Fibroblast of the aortic adventitia (primary cell): ENCODE data around the gene PTPN7. TPM values are rescaled to one million over a fixed set of nuclear protein-coding genes. Genes with fewer than 3 reads are reported as not detected.

ENCODE experiments used
- DNase-seq: peaks from one replicate; pipeline ENCODE4 v3.0.0-alpha.2; 2010; ENCODE audit warnings: low read depth
- H3K4me3 ChIP-seq: 2 replicates; pipeline ENCODE4 v1.5.1; 2011; ENCODE audit warnings: low read depth, mild to moderate bottlenecking, control low read depth, low read length, moderate library complexity
- total RNA-seq: library from RNA; depleted of rRNA; stranded (reverse); fragments of >200 nt; gene quantifications from 2 replicates; pipeline ENCODE4 v1.2.3, GENCODE V29; 2012; ENCODE audit warnings: low replicate concordance
- TF ChIP-seq, protein P1 (sequence below): IDR thresholded peaks from 2 replicates; pipeline ENCODE4 v1.5.1; 2011; ENCODE audit warnings: mild to moderate bottlenecking, low read length, control low read depth, inconsistent platforms; ENCODE audit not compliant: insufficient read depth

PTPN7 gene
- total RNA-seq, 1 donor = not detected

DNA sequence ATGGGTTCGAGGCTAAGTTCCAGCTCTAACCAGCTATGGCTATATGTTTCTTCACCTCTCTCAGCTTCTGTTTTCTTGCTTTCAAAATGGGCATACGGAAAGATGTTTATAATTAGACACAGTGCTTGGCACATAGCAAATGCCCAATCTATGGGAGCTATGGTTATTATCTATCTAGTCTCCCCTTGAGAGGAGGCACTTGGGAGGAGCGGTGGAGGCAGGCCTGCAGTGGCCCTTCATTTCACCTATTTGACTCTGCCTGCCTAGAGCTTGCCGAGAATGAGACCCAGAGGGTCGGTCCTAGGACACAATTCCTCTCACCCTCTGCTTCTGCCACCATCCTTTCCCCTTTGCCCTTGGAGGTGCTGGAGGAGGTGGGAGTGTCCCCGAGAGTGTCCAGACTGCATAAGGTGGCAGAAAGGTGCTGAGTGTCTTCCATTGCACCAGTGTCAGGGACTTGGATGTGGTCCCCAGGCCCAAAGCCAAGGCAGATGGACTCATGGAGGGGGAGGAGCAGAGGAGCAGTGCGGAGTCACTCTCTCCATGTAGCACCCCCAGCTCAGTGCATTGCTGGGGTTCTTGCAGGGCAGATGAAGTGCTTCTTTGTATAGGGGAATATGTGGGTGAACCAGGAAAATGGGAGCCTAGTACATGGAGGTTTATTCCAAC, 42.2 kb upstream of the PTPN7 start:
- TF ChIP-seq, protein P1, sequence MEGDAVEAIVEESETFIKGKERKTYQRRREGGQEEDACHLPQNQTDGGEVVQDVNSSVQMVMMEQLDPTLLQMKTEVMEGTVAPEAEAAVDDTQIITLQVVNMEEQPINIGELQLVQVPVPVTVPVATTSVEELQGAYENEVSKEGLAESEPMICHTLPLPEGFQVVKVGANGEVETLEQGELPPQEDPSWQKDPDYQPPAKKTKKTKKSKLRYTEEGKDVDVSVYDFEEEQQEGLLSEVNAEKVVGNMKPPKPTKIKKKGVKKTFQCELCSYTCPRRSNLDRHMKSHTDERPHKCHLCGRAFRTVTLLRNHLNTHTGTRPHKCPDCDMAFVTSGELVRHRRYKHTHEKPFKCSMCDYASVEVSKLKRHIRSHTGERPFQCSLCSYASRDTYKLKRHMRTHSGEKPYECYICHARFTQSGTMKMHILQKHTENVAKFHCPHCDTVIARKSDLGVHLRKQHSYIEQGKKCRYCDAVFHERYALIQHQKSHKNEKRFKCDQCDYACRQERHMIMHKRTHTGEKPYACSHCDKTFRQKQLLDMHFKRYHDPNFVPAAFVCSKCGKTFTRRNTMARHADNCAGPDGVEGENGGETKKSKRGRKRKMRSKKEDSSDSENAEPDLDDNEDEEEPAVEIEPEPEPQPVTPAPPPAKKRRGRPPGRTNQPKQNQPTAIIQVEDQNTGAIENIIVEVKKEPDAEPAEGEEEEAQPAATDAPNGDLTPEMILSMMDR = no peak
- DNase-seq = no peak
- no peak overlapping the region for H3K4me3 ChIP-seq

DNA sequence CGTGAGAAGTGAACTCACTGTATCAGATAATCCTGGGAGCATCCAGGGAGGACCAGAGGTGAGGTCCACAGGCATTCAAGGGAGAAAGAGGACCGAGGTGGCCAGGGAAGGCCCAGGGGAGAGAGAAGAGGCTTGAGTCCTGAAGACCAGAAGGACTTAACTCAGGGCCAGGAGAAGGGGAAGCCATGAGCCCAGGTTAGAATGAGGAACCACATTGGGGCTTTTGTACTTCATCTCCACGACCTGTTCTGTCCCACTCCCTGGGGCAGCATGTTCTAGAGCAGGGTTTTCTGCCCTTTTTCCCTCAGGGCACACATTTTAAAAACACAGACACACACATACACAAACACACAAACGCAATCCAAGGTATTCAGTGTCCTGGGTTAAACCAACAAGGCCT, 41.6 kb upstream of the PTPN7 start:
- no peak for DNase-seq
- TF ChIP-seq, protein P1 = no peak
- H3K4me3 ChIP-seq = no peak overlapping the region

DNA sequence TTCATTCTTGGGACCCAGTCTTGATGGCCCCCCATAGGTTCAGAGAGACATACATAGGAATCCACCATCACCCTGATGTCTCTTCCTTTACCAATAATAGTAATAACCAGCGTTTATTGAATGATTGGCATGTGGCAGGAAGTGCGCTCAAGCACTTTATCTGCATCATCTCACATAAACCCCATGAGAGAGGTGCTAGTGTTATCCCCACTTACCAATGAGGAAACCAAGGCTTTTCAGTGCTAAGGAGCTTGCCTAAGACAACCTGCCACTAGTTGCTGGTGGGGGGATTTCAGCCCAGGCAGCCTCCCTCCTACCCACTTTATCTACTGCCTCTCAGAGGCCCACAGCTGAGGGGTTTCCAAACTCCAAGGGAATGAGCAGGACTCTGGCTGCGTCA, 40.9 kb upstream of the PTPN7 start:
- TF ChIP-seq, protein P1 = no peak
- H3K4me3 ChIP-seq = no peak overlapping the region
- DNase-seq = no peak

DNA sequence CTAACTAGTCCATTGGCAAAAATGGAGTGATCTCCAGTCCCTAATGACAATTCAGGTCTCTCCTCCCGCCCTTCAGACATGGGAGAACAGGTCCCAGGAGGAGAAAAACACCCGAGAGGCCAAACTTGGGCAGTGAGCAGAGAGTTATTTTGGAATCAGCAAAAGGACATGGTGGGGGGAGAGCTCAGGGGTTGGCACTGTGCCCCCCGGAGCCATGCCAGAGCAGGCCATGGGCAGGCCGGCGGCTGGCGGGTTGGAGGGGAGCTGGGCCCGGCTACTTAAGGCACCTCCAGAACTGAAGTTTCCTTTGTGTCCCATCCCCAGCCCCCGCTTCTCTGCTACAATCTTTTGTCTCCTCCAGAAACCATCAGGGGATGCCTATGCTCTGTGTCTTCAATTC, 40.3 kb upstream of the PTPN7 start:
- TF ChIP-seq, protein P1 = no peak
- no peak for DNase-seq
- H3K4me3 ChIP-seq = no peak overlapping the region

DNA sequence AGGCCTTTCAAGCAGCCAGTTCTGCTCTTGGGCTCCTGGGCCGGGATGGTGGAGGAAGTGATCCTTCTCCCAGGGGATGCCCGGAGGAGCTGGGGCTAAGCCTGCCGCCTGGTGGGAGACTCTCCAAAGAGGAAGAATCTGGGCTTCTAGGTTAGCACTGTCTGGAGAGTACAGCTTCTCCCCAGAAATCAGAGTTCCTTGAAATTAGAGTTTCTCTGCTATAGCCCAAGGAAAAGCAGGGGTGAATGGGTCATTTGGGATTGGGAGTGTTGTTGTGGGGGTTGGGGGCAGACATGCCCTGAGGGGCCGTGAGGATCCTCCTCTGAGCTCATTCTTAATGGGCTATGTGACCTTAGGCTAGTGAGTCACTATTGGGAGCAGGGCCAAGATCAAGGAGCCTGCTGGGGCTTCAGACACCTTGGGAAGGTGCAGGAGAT, 39.7 kb upstream of the PTPN7 start:
- no peak for DNase-seq
- no peak overlapping the region for H3K4me3 ChIP-seq
- TF ChIP-seq, protein P1 = no peak

DNA sequence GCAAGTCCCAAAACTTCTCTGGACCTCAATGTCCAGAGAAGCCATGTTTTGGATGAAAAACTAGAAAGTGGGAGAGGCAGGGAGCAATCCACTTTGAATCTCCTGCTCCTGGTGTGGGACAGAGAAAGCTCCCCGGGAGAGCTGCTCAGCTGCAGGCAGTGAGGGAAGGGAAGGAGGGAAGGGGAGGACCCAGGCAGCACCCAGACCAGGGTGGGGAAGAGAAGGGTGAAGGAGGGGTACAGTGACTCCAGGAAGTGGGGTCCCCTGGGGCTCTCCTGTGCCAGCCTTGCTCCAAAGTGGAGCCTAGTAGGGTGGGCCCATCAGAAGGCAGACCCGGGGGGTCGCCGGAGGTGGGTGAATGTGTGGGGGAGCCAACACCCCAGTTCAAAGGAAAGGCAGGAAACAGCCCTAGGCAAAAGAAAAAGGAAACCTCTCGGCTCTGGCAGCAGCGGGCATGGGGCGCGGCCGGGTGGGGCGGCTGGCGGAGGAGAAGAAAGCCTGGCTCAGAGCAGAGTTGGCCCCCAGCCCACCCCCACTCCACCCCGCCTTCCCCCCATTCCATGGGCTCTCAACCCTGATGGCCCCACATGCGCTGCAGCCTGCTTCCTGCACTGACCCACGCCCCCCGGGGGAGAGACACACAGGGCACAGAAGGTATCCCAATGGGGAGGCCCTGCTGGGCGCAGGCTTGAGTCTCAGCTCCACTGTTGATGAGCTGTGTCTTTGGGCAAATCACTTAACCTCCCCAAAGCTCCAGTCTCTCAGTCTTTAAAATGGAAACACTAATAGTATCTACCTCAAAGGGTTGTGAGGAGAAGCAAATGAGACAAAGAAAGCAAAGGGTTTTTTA, 38.9 kb upstream of the PTPN7 start:
- no peak overlapping the region for H3K4me3 ChIP-seq
- TF ChIP-seq, protein P1 = no peak
- DNase-seq = no peak
